SK-N-SH (cell line): ENCODE results near the gene FOXP1. TPM values are rescaled to one million over a fixed set of nuclear protein-coding genes. Genes with fewer than 3 reads are reported as not detected.

Experiments used
- CTCF ChIA-PET: fragments of 300-600, 350-600 bp; formaldehyde crosslinking; extraction: SDS; loops from one replicate; lab custom pipeline; 2021; lab: Yijun Ruan, JAX
- POLR2A ChIA-PET: fragments of 350-600 bp; sonication (Branson Sonifier 250); formaldehyde crosslinking; extraction: SDS; loops from one replicate; lab custom pipeline; 2020; ENCODE audit warnings: antibody characterized with exemption, inconsistent platforms; lab: Yijun Ruan, JAX
- DNase-seq: peaks from one replicate; pipeline ENCODE4 v3.0.0; 2012
- H2AFZ ChIP-seq: fragments of 200-600 bp; sonication (generic); 2 replicates; pipeline ENCODE4 v1.8.1; 2016; ENCODE audit warnings: antibody characterized with exemption, mild to moderate bottlenecking, low read depth
- H3F3A ChIP-seq: fragments of 200-600 bp; sonication (generic); replicated peaks from 2 replicates; pipeline ENCODE3; 2016; ENCODE audit warnings: antibody characterized with exemption, mild to moderate bottlenecking; ENCODE audit not compliant: insufficient read depth
- H3K27ac ChIP-seq, 2 experiments: fragments of 200-500 bp in 1 of 2; fragments of 200-600 bp in 1 of 2; sonication (Bioruptor generic) in 1 of 2; sonication (generic), shearing (Covaris generic) in 1 of 2; 2 replicates each; pipeline versions ENCODE4 v1.5.1 to v1.6.1; 2014 to 2016; ENCODE audit warnings: low read depth in 2 of 2, inconsistent platforms in 1 of 2, low read length in 1 of 2, mild to moderate bottlenecking in 1 of 2, mixed read lengths in 1 of 2
- H3K27me3 ChIP-seq: fragments of 200-600 bp; sonication (generic), shearing (Covaris generic); 2 replicates; pipeline ENCODE4 v1.6.1; 2016; ENCODE audit warnings: mixed run types; ENCODE audit not compliant: insufficient read depth
- H3K36me3 ChIP-seq, 2 experiments: fragments of 200-500 bp in 1 of 2; fragments of 200-600 bp in 1 of 2; sonication (Bioruptor generic) in 1 of 2; sonication (generic) in 1 of 2; replicated peaks in 1 of 2; 2 replicates each; pipeline versions ENCODE3 to v1.5.1; 2014 to 2016; ENCODE audit warnings: low read length in 1 of 2, mild to moderate bottlenecking in 1 of 2; ENCODE audit not compliant: insufficient read depth in 2 of 2, control insufficient read depth in 1 of 2
- H3K4me1 ChIP-seq, 2 experiments: fragments of 200-500 bp in 1 of 2; fragments of 200-600 bp in 1 of 2; sonication (Bioruptor generic) in 1 of 2; sonication (generic), shearing (Covaris generic) in 1 of 2; 2 replicates each; pipeline versions ENCODE4 v1.5.1 to v1.6.1; 2014 to 2016; ENCODE audit warnings: low read depth in 1 of 2, low read length in 1 of 2, mixed run types in 1 of 2; ENCODE audit not compliant: insufficient read depth in 2 of 2, control insufficient read depth in 1 of 2
- H3K4me2 ChIP-seq: fragments of 200-600 bp; sonication (generic), shearing (Covaris generic); 2 replicates; pipeline ENCODE4 v1.6.1; 2017; ENCODE audit warnings: mixed run types
- H3K4me3 ChIP-seq, 2 experiments: fragments of 200-500 bp in 1 of 2; fragments of 200-600 bp in 1 of 2; sonication (Bioruptor generic) in 1 of 2; sonication (generic), shearing (Covaris generic) in 1 of 2; 2 replicates each; pipeline versions ENCODE4 v1.5.1 to v1.8.1; 2014 to 2016; ENCODE audit warnings: low read depth in 2 of 2, inconsistent platforms in 1 of 2, low read length in 1 of 2, mild to moderate bottlenecking in 1 of 2, mixed read lengths in 1 of 2, moderate library complexity in 1 of 2
- H3K79me2 ChIP-seq: fragments of 200-600 bp; sonication (generic); 2 replicates; pipeline ENCODE4 v1.8.1; 2017; ENCODE audit warnings: mild to moderate bottlenecking; ENCODE audit not compliant: insufficient read depth
- H3K9ac ChIP-seq: fragments of 200-600 bp; sonication (generic); 2 replicates; pipeline ENCODE4 v1.6.1; 2017; ENCODE audit warnings: mixed run types
- H3K9me2 ChIP-seq: fragments of 200-600 bp; sonication (generic); 2 replicates; pipeline ENCODE4 v1.6.1; 2017; ENCODE audit warnings: mixed run types
- H3K9me3 ChIP-seq: fragments of 200-600 bp; sonication (generic); 2 replicates; pipeline ENCODE4 v1.6.1; 2017; ENCODE audit warnings: mixed run types, mild to moderate bottlenecking, moderate library complexity
- H4K20me1 ChIP-seq: fragments of 200-600 bp; sonication (generic); 2 replicates; pipeline ENCODE4 v1.6.1; 2017; ENCODE audit warnings: mild to moderate bottlenecking, mixed run types; ENCODE audit not compliant: insufficient read depth
- EP300 ChIP-seq, 2 experiments: IDR thresholded peaks; 2 replicates each; pipeline versions ENCODE4 v1.4.0 to v1.6.1; 2012; ENCODE audit warnings: borderline replicate concordance in 1 of 2, low read depth in 1 of 2, low read length in 1 of 2
- JUND ChIP-seq: IDR thresholded peaks from 2 replicates; pipeline ENCODE4 v1.4.0; 2012
- MEF2A ChIP-seq: IDR thresholded peaks from 2 replicates; pipeline ENCODE4 v1.4.0; 2012; ENCODE audit warnings: low read depth, borderline replicate concordance
- MXI1 ChIP-seq: IDR thresholded peaks from 2 replicates; pipeline ENCODE4 v1.6.1; 2012; ENCODE audit warnings: mild to moderate bottlenecking, low read depth, low read length, improper control_type of control experiment
- NRF1 ChIP-seq: IDR thresholded peaks from 2 replicates; pipeline ENCODE4 v1.6.1; 2012; ENCODE audit warnings: low read depth, mild to moderate bottlenecking, low read length
- RXRA ChIP-seq: IDR thresholded peaks from 2 replicates; pipeline ENCODE4 v1.4.0; 2012; ENCODE audit warnings: low read depth, mild to moderate bottlenecking, borderline replicate concordance
- TEAD4 ChIP-seq: IDR thresholded peaks from 2 replicates; pipeline ENCODE4 v1.4.0; 2012; ENCODE audit warnings: mild to moderate bottlenecking, borderline replicate concordance; ENCODE audit not compliant: insufficient read depth
- YY1 ChIP-seq: IDR thresholded peaks from 2 replicates; pipeline ENCODE4 v1.4.0; 2012; ENCODE audit warnings: low read depth, mild to moderate bottlenecking
- ZBTB33 ChIP-seq: IDR thresholded peaks from 2 replicates; pipeline ENCODE4 v1.4.0; 2012; ENCODE audit warnings: low read depth, borderline replicate concordance
- WGBS: methylation state at CpG from one replicate; pipeline ENCODE4 v1.1.6; 2017; ENCODE audit warnings: low lambda C conversion rate; 5-methylcytosine and 5-hydroxymethylcytosine counted together
- polyA plus RNA-seq, 3 experiments: library from polyadenylated mRNA; depleted of rRNA; stranded (reverse); fragments of >200 nt; gene quantifications; 2 replicates each; pipeline ENCODE4 v1.2.3, GENCODE V29; 2012
- TF ChIP-seq, protein P1 (sequence below): IDR thresholded peaks from 2 replicates; pipeline ENCODE4 v1.4.0; 2012; ENCODE audit warnings: low read depth
- TF ChIP-seq, protein P2 (sequence below): IDR thresholded peaks from 2 replicates; pipeline ENCODE4; 2012
- TF ChIP-seq, protein P3 (sequence below): fragments of 200-600 bp; sonication (generic); IDR thresholded peaks from 2 replicates; pipeline ENCODE4 v1.6.1; 2017; ENCODE audit warnings: antibody characterized with exemption, mild to moderate bottlenecking, moderate library complexity

Gene FOXP1
- polyA plus RNA-seq, 1 of the 3 experiments (the other 2 are of a cell fraction), result 8.8 TPM

DNA sequence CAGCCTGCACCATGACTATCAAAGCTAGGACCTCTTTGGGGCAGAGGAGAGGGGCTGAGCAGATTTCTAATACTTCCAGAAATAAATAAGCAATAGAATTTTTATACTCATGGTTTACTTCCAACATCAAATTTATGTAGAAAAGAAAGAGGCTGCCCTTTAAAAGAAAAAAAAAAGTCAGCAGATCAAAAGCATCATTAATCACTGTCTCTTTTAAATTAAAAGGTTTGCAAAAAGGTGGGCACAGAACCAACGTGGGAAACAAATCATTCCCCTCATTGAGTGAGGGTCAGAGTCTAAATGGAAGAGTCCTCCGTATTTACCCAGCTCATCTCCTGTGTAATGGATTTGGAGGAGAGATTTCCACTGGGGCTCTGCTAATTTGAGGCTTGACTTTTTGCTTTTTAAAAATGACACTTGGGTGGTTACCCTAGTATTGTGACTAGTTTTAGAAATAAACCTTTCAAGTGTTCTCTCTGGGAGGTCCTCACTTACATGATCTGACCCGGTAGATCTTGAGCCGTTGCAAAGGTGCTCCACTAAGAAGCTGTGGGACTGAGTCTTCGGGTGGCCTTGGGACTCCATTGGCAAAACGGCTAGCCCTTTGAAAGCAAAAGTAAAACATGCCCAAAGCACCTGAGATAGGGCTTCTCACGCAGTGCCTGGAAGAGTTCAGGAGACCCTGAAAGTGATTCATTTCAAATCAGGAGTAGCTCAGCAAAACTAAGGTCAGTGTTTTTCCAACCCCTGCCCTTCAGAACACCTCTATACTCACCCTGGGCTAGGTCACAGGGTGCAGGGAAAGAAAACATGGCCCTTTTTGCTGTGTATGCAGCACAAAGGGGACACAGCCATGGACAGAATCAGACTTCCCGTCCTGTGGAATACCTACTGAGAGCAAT, 320.9 kb downstream of the FOXP1 start:
- WGBS, result 93% methylated on average over 8 of the region's 8 CpGs
- Histone ChIP-seq H3F3A (peaks cover 40% of the 10 kb centered on the region), H2AFZ (no peak overlapping the region), H3K4me2 (no peak overlapping the region), H3K9me3 (no peaks in the 10 kb centered on the region), H3K36me3 (no peaks in the 10 kb centered on the region), H3K4me1 (peaks cover 0 to 19% of the 10 kb centered on the region in 2 experiments; a peak in 3 of 4 replicates), H4K20me1 (no peaks in the 10 kb centered on the region), H3K9me2 (no peaks in the 10 kb centered on the region), H3K9ac (no peak overlapping the region), H3K79me2 (peaks cover 46% of the 10 kb centered on the region), H3K27ac (no peak overlapping the region; a peak in 1 of 4 replicates), H3K4me3 (no peak overlapping the region), H3K27me3 (no peaks in the 10 kb centered on the region)
- TF ChIP-seq ZBTB33, result no peak
- no peak for TF ChIP-seq TEAD4
- TF ChIP-seq, protein P1, sequence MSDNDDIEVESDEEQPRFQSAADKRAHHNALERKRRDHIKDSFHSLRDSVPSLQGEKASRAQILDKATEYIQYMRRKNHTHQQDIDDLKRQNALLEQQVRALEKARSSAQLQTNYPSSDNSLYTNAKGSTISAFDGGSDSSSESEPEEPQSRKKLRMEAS, result no peak
- TF ChIP-seq, protein P2, sequence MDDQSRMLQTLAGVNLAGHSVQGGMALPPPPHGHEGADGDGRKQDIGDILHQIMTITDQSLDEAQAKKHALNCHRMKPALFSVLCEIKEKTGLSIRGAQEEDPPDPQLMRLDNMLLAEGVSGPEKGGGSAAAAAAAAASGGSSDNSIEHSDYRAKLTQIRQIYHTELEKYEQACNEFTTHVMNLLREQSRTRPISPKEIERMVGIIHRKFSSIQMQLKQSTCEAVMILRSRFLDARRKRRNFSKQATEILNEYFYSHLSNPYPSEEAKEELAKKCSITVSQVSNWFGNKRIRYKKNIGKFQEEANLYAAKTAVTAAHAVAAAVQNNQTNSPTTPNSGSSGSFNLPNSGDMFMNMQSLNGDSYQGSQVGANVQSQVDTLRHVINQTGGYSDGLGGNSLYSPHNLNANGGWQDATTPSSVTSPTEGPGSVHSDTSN, result no peak
- TF ChIP-seq MXI1, result no peak
- TF ChIP-seq RXRA, result no peak
- TF ChIP-seq YY1, result no peak
- TF ChIP-seq EP300 (IDR thresholded peaks at IDR 0.05; ENCODE audit: borderline replicate concordance in 1 of 2, low read depth in 1 of 2, low read length in 1 of 2), result no peak
- TF ChIP-seq, protein P3, sequence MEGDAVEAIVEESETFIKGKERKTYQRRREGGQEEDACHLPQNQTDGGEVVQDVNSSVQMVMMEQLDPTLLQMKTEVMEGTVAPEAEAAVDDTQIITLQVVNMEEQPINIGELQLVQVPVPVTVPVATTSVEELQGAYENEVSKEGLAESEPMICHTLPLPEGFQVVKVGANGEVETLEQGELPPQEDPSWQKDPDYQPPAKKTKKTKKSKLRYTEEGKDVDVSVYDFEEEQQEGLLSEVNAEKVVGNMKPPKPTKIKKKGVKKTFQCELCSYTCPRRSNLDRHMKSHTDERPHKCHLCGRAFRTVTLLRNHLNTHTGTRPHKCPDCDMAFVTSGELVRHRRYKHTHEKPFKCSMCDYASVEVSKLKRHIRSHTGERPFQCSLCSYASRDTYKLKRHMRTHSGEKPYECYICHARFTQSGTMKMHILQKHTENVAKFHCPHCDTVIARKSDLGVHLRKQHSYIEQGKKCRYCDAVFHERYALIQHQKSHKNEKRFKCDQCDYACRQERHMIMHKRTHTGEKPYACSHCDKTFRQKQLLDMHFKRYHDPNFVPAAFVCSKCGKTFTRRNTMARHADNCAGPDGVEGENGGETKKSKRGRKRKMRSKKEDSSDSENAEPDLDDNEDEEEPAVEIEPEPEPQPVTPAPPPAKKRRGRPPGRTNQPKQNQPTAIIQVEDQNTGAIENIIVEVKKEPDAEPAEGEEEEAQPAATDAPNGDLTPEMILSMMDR, result no peak
- TF ChIP-seq JUND, result no peak
- no peak for TF ChIP-seq NRF1
- TF ChIP-seq MEF2A, result no peak
- CTCF ChIA-PET, result interaction anchor here (0.6 to 1.2 kb wide), 2 partner anchors 16 to 474 kb away, joined by 3 read pairs; no protein-coding TSS in a partner anchor
- no peak for DNase-seq
- POLR2A ChIA-PET, result interaction anchor here (0.6 kb wide), 1 partner anchor 14 kb away, joined by 3 read pairs; no protein-coding TSS in a partner anchor
